OCI-LY3 (cell line): ENCODE results near the gene HOXB1.

Experiments used
- CTCF ChIP-seq: fragments of 200-600, 300-600 bp; sonication (generic); IDR thresholded peaks from 2 replicates; pipeline ENCODE4 v1.5.1; 2014; ENCODE audit warnings: antibody characterized with exemption, low read length, low read depth
- EZH2phosphoT487 ChIP-seq: fragments of 200-600 bp; shearing (Covaris generic); IDR thresholded peaks from 2 replicates; pipeline ENCODE4 v1.6.1; 2018; ENCODE audit warnings: antibody characterized with exemption, mixed run types, low read depth

GRCh38 chr17:48520631-48521079 is 10.2 kb downstream of the HOXB1 start:
- TF ChIP-seq CTCF (no peak), EZH2phosphoT487 (no peak)
